HG03108 (cell line): ENCODE measurements around the gene USP47.
A peak's percentile ranks its signal among the peaks of the same experiment; 100 is the strongest.

Source experiments
- ATAC-seq: cut with Tn5 transposase; IDR thresholded peaks from one replicate; pipeline ENCODE4 v1.9.1; 2021; ENCODE audit warnings: moderate library complexity; ENCODE audit not compliant: unreplicated experiment

Gene USP47

GRCh38 chr11:11966354-11966741 lies 124.6 kb downstream of the USP47 start:
- no peak for ATAC-seq

GRCh38 chr11:11966826-11967668 lies 125.3 kb downstream of the USP47 start:
- ATAC-seq = peak; percentile 81

GRCh38 chr11:11967669-11968510 lies 126.1 kb downstream of the USP47 start:
- no peak for ATAC-seq

GRCh38 chr11:11968511-11969280 lies 126.9 kb downstream of the USP47 start:
- ATAC-seq = no peak

GRCh38 chr11:11969380-11970215 lies 127.8 kb downstream of the USP47 start:
- no peak for ATAC-seq

- no peak for ATAC-seq
Measured at GRCh38 chr11:11970556-11970955, 128.8 kb downstream of the USP47 start.

- ATAC-seq = no peak
Measured at GRCh38 chr11:11971906-11972547, 130.3 kb downstream of the USP47 start.

GRCh38 chr11:11972730-11973341 lies 131.1 kb downstream of the USP47 start:
- ATAC-seq = no peak

- ATAC-seq = no peak
Measured at GRCh38 chr11:11973361-11973800, 131.6 kb downstream of the USP47 start.

GRCh38 chr11:11973866-11974265 lies 132.1 kb downstream of the USP47 start:
- no peak for ATAC-seq

GRCh38 chr11:11975201-11976092 lies 133.7 kb downstream of the USP47 start:
- ATAC-seq = no peak

- ATAC-seq = no peak
Measured at GRCh38 chr11:11976481-11977127, 134.8 kb downstream of the USP47 start.

- ATAC-seq = no peak
Measured at GRCh38 chr11:11977206-11977938, 135.6 kb downstream of the USP47 start.

- no peak for ATAC-seq
Measured at GRCh38 chr11:11978098-11978637, 136.4 kb downstream of the USP47 start.

- ATAC-seq = no peak
Measured at GRCh38 chr11:11978792-11979487, 137.2 kb downstream of the USP47 start.

GRCh38 chr11:11979488-11980117 lies 137.8 kb downstream of the USP47 start:
- no peak for ATAC-seq
